Myometrial cell (primary cell): ENCODE data around the gene SPCS3. TPM values are rescaled to one million over a fixed set of nuclear protein-coding genes. Genes with fewer than 3 reads are reported as not detected.

Source experiments
- total RNA-seq: library from RNA; depleted of rRNA; stranded (reverse); fragments of >200 nt; gene quantifications from 2 replicates; pipeline ENCODE4 v1.2.3, GENCODE V29; 2015

Gene SPCS3
- 81.3 and 91.8 TPM in 2 replicates for total RNA-seq

DNA sequence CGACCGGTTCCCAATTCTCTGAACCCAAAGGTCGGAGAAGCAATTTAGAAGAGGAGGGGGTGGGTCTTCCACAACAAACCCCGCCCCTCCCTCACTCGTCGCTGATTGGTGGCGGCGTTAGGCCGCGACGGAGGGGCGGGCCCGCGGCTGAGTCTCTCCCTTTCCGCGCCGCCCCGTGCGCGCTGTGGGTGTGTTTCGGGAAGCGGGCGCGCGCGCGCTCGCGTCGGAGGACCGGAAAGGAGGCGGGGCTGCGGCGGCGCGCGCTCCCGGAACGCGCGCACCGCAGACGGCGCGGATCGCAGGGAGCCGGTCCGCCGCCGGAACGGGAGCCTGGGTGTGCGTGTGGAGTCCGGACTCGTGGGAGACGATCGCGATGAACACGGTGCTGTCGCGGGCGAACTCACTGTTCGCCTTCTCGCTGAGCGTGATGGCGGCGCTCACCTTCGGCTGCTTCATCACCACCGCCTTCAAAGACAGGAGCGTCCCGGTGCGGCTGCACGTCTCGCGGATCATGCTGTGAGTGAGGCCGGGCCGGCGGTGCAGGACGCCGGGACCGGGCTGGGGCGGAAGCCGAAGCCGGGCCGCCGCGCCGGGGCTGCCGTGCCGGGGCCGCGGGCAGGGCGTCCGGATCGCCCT lies at the start of gene SPCS3:
SPCS3 (plus strand) TSS at position 263 of the 636 bp plus-strand sequence; CDS start at position 374, 111 bp downstream.

Other genes starting within 250 kb of the SPCS3 start
- not detected in 2 replicates for gene SPATA4, start 124.4 kb upstream of the SPCS3 start, total RNA-seq
- not detected in 2 replicates for gene ASB5, start 50.7 kb upstream of the SPCS3 start, total RNA-seq